GM23338 (cell line): ENCODE data around the gene EEPD1. TPM values are rescaled to one million over a fixed set of nuclear protein-coding genes. Genes with fewer than 3 reads are reported as not detected.

Experiments
- ATAC-seq: fragments of 200-7000 bp; cut with Tn5 transposase; 3 replicates; pipeline ENCODE4 v1.9.1; 2020
- DNase-seq: peaks from one replicate; pipeline ENCODE4 v3.0.0-alpha.2; 2015; ENCODE audit warnings: low spot score
- H2AFZ ChIP-seq: fragments of 200-600 bp; sonication (generic); 2 replicates; pipeline ENCODE4 v1.8.0; 2016; ENCODE audit warnings: antibody characterized with exemption, mild to moderate bottlenecking, moderate library complexity
- H3F3A ChIP-seq: fragments of 200-600 bp; sonication (generic); replicated peaks from 2 replicates; pipeline ENCODE4 v1.8.0; 2017; ENCODE audit warnings: antibody characterized with exemption, mixed run types, low read depth
- H3K27ac ChIP-seq: fragments of 200-600 bp; sonication (generic); 2 replicates; pipeline ENCODE4 v1.6.1; 2016; ENCODE audit warnings: low read depth
- H3K27me3 ChIP-seq: fragments of 200-600 bp; sonication (generic); 2 replicates; pipeline ENCODE4 v1.8.0; 2016; ENCODE audit warnings: mild to moderate bottlenecking, mixed run types, moderate library complexity; ENCODE audit not compliant: insufficient read depth
- H3K36me3 ChIP-seq: fragments of 200-600 bp; sonication (generic); 2 replicates; pipeline ENCODE4 v1.8.0; 2016; ENCODE audit warnings: mild to moderate bottlenecking; ENCODE audit not compliant: insufficient read depth
- H3K4me1 ChIP-seq: fragments of 200-600 bp; sonication (generic); 2 replicates; pipeline ENCODE4 v1.8.0; 2016; ENCODE audit warnings: mild to moderate bottlenecking, moderate library complexity; ENCODE audit not compliant: insufficient read depth
- H3K4me2 ChIP-seq: fragments of 200-600 bp; sonication (generic); 2 replicates; pipeline ENCODE4 v1.7.1; 2017; ENCODE audit warnings: mixed run types
- H3K4me3 ChIP-seq: fragments of 200-600 bp; sonication (generic); 2 replicates; pipeline ENCODE4 v1.6.1; 2016; ENCODE audit warnings: mixed run types
- H3K79me2 ChIP-seq: fragments of 200-600 bp; sonication (generic); replicated peaks from 2 replicates; pipeline ENCODE4 v1.8.0; 2017; ENCODE audit warnings: mild to moderate bottlenecking; ENCODE audit not compliant: insufficient read depth
- H3K9me2 ChIP-seq: fragments of 200-600 bp; sonication (generic); 2 replicates; pipeline ENCODE4 v1.8.0; 2017; ENCODE audit not compliant: insufficient read depth
- H4K20me1 ChIP-seq: fragments of 200-600 bp; sonication (generic); replicated peaks from 2 replicates; pipeline ENCODE4 v1.8.0; 2017; ENCODE audit warnings: mild to moderate bottlenecking; ENCODE audit not compliant: insufficient read depth
- H3K27ac Mint-ChIP-seq: 2 replicates; pipeline ENCODE4 v1.8.0; 2020; ENCODE audit warnings: inconsistent platforms, mild to moderate bottlenecking, moderate library complexity, mixed read lengths
- H3K27me3 Mint-ChIP-seq: 3 replicates; pipeline ENCODE4 v1.8.0; 2022; ENCODE audit warnings: low read depth, mild to moderate bottlenecking, moderate library complexity, mixed read lengths, inconsistent platforms; ENCODE audit not compliant: insufficient read depth, poor library complexity
- H3K36me3 Mint-ChIP-seq: 3 replicates; pipeline ENCODE4 v1.8.0; 2021; ENCODE audit warnings: low read depth, mild to moderate bottlenecking, inconsistent platforms, moderate library complexity, mixed read lengths
- H3K4me1 Mint-ChIP-seq: 3 replicates; pipeline ENCODE4 v1.8.0; 2020; ENCODE audit warnings: mild to moderate bottlenecking, inconsistent platforms, mixed read lengths
- H3K4me3 Mint-ChIP-seq: 3 replicates; pipeline ENCODE4 v1.8.0; 2021; ENCODE audit warnings: moderate library complexity, mild to moderate bottlenecking, inconsistent platforms, mixed read lengths
- H3K9me3 Mint-ChIP-seq: 3 replicates; pipeline ENCODE4 v1.8.0; 2020; ENCODE audit warnings: moderate library complexity, mild to moderate bottlenecking, inconsistent platforms, mixed read lengths
- CTCF ChIP-seq, 2 experiments: fragments of 200-600 bp in 1 of 2; sonication (generic) in 1 of 2; conservative IDR thresholded peaks; 2 replicates each; pipeline versions ENCODE4 v1.5.1 to v1.6.1; 2016 to 2017; ENCODE audit warnings: antibody characterized with exemption in 2 of 2, low read depth in 2 of 2, mild to moderate bottlenecking in 2 of 2, moderate library complexity in 1 of 2
- ETS1 ChIP-seq: IDR thresholded peaks from 2 replicates; pipeline ENCODE4 v1.6.1; 2016; ENCODE audit warnings: antibody characterized with exemption
- EZH2phosphoT487 ChIP-seq: fragments of 200-600 bp; sonication (generic); IDR thresholded peaks from one replicate; pipeline ENCODE4 v1.8.1; 2018; ENCODE audit warnings: antibody characterized with exemption; ENCODE audit not compliant: unreplicated experiment
- NANOG ChIP-seq: IDR thresholded peaks from 2 replicates; pipeline ENCODE4 v1.6.1; 2016; ENCODE audit warnings: antibody characterized with exemption, borderline replicate concordance
- POLR2AphosphoS5 ChIP-seq: IDR thresholded peaks from 2 replicates; pipeline ENCODE4 v1.6.1; 2016; ENCODE audit warnings: antibody characterized with exemption, low read depth
- ZNF114 ChIP-seq: fragments of 250-450 bp; sonication (Bioruptor Pico); IDR thresholded peaks from 2 replicates; pipeline ENCODE4 v1.5.0; 2020; ENCODE audit warnings: mild to moderate bottlenecking, moderate library complexity
- ZNF331 ChIP-seq: fragments of 250-450 bp; sonication (Bioruptor Pico); IDR thresholded peaks from 2 replicates; pipeline ENCODE4 v1.5.0; 2020; ENCODE audit warnings: low read depth, mild to moderate bottlenecking, moderate library complexity
- ZNF462 ChIP-seq: fragments of 250-450 bp; sonication (Bioruptor Pico); IDR thresholded peaks from 2 replicates; pipeline ENCODE4 v1.5.0; 2020; ENCODE audit warnings: mild to moderate bottlenecking, moderate library complexity
- polyA plus RNA-seq: library from polyadenylated mRNA; unstranded; fragments of >200 nt; fragmentation: Nextera tagmentation; extraction: Ambion mirVana; gene quantifications from 2 replicates; pipeline ENCODE4 v1.2.1, GENCODE V29; 2016
- total RNA-seq: library from RNA; depleted of rRNA; stranded (reverse); fragments of >200 nt; shearing (Covaris generic); gene quantifications from 2 replicates; pipeline ENCODE4 v1.2.3, GENCODE V29; 2014

EEPD1 gene
- total and polyA plus RNA-seq, 2 experiments from 2014 or later: 4.1 to 17.1 TPM

- Histone ChIP-seq H3F3A (no peaks in the 10 kb centered on the region), H3K4me3 (no peak overlapping the region), H3K4me2 (no peak overlapping the region), H3K79me2 (no peaks in the 10 kb centered on the region), H3K36me3 (no peaks in the 10 kb centered on the region), H3K4me1 (no peaks in the 10 kb centered on the region), H3K27ac (no peak overlapping the region), H3K9me2 (no peaks in the 10 kb centered on the region), H3K27me3 (no peaks in the 10 kb centered on the region), H4K20me1 (no peaks in the 10 kb centered on the region), H2AFZ (no peak overlapping the region)
- ATAC-seq (no peak), DNase-seq (no peak)
- H3K27ac Mint-ChIP-seq: no peak overlapping the region
- H3K4me3 Mint-ChIP-seq: no peak overlapping the region
- TF ChIP-seq ZNF114 (CRISPR knock-in tag): no peak
- no peak for TF ChIP-seq CTCF (conservative IDR thresholded peaks at IDR 0.05; ENCODE audit: low read depth in 2 of 2)
- TF ChIP-seq POLR2AphosphoS5: no peak
- no peak for TF ChIP-seq NANOG
- TF ChIP-seq ETS1: no peak
- TF ChIP-seq EZH2phosphoT487: no peak
- TF ChIP-seq ZNF331 (CRISPR knock-in tag): no peak
- TF ChIP-seq ZNF462: no peak
- H3K9me3 Mint-ChIP-seq: no peaks in the 10 kb centered on the region
- no peaks in the 10 kb centered on the region for H3K27me3 Mint-ChIP-seq
- H3K36me3 Mint-ChIP-seq: no peaks in the 10 kb centered on the region
- peaks cover 6% of the 10 kb centered on the region; the same call in 1 of the 3 replicates for H3K4me1 Mint-ChIP-seq
These were observed 27.1 kb downstream of the EEPD1 start for GRCh38 chr7:36180121-36180520.
